HCT116 (cell line): Measurements from ENCODE around the gene CDH5.

Experiments used
- ATF3 ChIP-seq: IDR thresholded peaks from 2 replicates; pipeline ENCODE4 v1.6.1; 2012
- CEBPB ChIP-seq: IDR thresholded peaks from 2 replicates; pipeline ENCODE4 v1.6.1; 2012; ENCODE audit warnings: low read depth
- CTCF ChIP-seq, 3 experiments: fragments of 200-600 bp in 1 of 3; sonication (generic) in 1 of 3; IDR thresholded peaks in 2 of 3; conservative IDR thresholded peaks in 1 of 3; 2 replicates each; pipeline ENCODE4 v1.5.1; 2012 to 2017; ENCODE audit warnings: low read depth in 2 of 3, low read length in 2 of 3, antibody characterized with exemption in 1 of 3, borderline replicate concordance in 1 of 3, control low read depth in 1 of 3, mild to moderate bottlenecking in 1 of 3, mixed read lengths in 1 of 3, mixed run types in 1 of 3, moderate library complexity in 1 of 3; ENCODE audit not compliant: insufficient read depth in 1 of 3
- EZH2 ChIP-seq: fragments of 200-600 bp; sonication (generic); IDR thresholded peaks from 2 replicates; pipeline ENCODE4 v1.6.1; 2017; ENCODE audit warnings: antibody characterized with exemption, mixed run types
- JUND ChIP-seq: IDR thresholded peaks from 2 replicates; pipeline ENCODE4 v1.6.1; 2012
- MAX ChIP-seq: IDR thresholded peaks from 2 replicates; pipeline ENCODE4 v1.6.1; 2012
- POLR2A ChIP-seq: IDR thresholded peaks from 2 replicates; pipeline ENCODE4 v1.7.0; 2011; ENCODE audit warnings: borderline replicate concordance; ENCODE audit not compliant: insufficient read depth, insufficient read length; ENCODE audit errors: extremely low read depth
- POLR2AphosphoS5 ChIP-seq: IDR thresholded peaks from 2 replicates; pipeline ENCODE4 v1.6.1; 2011; ENCODE audit warnings: mild to moderate bottlenecking, low read depth, low read length, moderate library complexity
- SRF ChIP-seq: IDR thresholded peaks from 2 replicates; pipeline ENCODE4 v1.6.1; 2012; ENCODE audit warnings: low read depth
- YY1 ChIP-seq: IDR thresholded peaks from 2 replicates; pipeline ENCODE4 v1.6.1; 2011; ENCODE audit warnings: low read length, low read depth, moderate library complexity, mild to moderate bottlenecking; ENCODE audit not compliant: insufficient replicate concordance; ENCODE audit errors: extremely low read depth

- TF ChIP-seq POLR2AphosphoS5: no peak
- no peak for TF ChIP-seq EZH2
- TF ChIP-seq CTCF (IDR thresholded peaks at IDR 0.05 in 2 of 3, conservative IDR thresholded peaks at IDR 0.05 in 1 of 3; ENCODE audit: borderline replicate concordance in 1 of 3, insufficient read depth in 1 of 3, low read depth in 2 of 3, low read length in 2 of 3): no peak
- no peak for TF ChIP-seq SRF
- no peak for TF ChIP-seq MAX
- TF ChIP-seq POLR2A: no peak
- TF ChIP-seq ATF3: no peak
- TF ChIP-seq JUND: no peak
- no peak for TF ChIP-seq YY1
- TF ChIP-seq CEBPB: no peak
These were observed 65.9 kb downstream of the CDH5 start for GRCh38 chr16:66432429-66432828.
